Activated naive CD4-positive, alpha-beta T cell treated with anti-CD3 and anti-CD28 coated beads, Interleukin-2, amount 10 ng/mL, durations not matched to agents 7 days and 5 days (primary cell): ENCODE data around the gene NALCN.

Experiments
- CTCF ChIA-PET: fragments of 350-600 bp; sonication (Branson Sonifier 250); formaldehyde crosslinking; loops from one replicate; lab custom pipeline; 2021; ENCODE audit warnings: antibody characterized with exemption; lab: Charles Lee
- DNase-seq: peaks from one replicate; pipeline ENCODE4 v3.0.0-alpha.2; 2020
- H3K27ac Mint-ChIP-seq: one replicate; pipeline ENCODE4 v1.8.0; 2021; ENCODE audit warnings: mild to moderate bottlenecking, moderate library complexity, mixed read lengths
- H3K27me3 Mint-ChIP-seq: one replicate; pipeline ENCODE4 v1.8.0; 2021; ENCODE audit warnings: mild to moderate bottlenecking, mixed read lengths
- H3K36me3 Mint-ChIP-seq: one replicate; pipeline ENCODE4 v1.8.0; 2021; ENCODE audit warnings: mixed read lengths
- H3K4me1 Mint-ChIP-seq: one replicate; pipeline ENCODE4 v1.8.0; 2021; ENCODE audit warnings: mixed read lengths
- H3K4me3 Mint-ChIP-seq: one replicate; pipeline ENCODE4 v1.8.0; 2021; ENCODE audit warnings: mild to moderate bottlenecking, moderate library complexity, mixed read lengths
- H3K9me3 Mint-ChIP-seq: one replicate; pipeline ENCODE4 v1.8.0; 2021; ENCODE audit warnings: mixed read lengths

The NALCN gene

DNA sequence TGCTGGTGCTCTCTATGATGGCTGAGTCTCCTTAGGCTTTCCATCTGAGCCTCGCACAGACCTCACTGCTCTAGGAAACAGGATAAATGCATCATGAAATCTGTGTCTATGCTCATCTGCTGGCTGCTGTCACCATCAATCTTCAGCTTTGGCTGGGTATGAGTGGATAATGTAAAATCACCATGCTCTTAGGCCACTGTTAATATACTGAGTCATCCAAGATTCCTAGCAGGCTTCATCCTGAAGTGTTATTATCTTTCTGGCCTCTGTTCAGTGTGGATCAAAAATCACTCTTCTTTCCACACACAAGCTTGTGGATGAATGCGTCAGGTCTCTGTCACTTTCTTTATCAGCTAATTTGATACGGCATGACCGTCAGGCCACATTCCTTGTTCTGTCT, 317.4 kb downstream of the NALCN start:
- CTCF ChIA-PET, result interaction anchor here (0.8 kb wide), 1 partner anchor 378 kb away, joined by 3 read pairs; no protein-coding TSS in a partner anchor
- Mint-ChIP-seq H3K36me3 (no peaks in the 10 kb centered on the region), H3K27me3 (no peaks in the 10 kb centered on the region), H3K4me3 (no peak overlapping the region), H3K4me1 (no peaks in the 10 kb centered on the region), H3K27ac (no peak overlapping the region), H3K9me3 (no peaks in the 10 kb centered on the region)
- DNase-seq, result no peak

DNA sequence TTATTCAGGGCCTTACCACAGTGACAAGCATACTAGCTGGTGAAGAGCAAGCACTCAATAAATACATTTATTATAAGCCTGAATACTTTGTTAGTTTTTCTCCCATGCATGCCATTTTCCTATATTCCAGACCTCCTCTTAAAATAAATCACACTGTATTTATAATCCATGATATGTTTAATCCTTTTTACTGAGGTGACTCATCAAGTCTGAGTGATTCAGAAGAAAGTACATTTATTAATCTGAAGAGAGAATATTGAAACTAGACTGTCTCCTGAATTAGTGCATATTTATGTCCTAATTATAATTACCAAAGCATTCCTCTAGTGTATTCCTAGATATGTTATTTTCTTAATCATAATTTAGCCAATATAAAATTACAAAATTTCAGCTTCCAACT, 323.3 kb downstream of the NALCN start:
- no peak overlapping the region for H3K27ac Mint-ChIP-seq
- no peak overlapping the region for H3K4me3 Mint-ChIP-seq
- peaks cover 5% of the 10 kb centered on the region for H3K27me3 Mint-ChIP-seq
- H3K4me1 Mint-ChIP-seq, result no peaks in the 10 kb centered on the region
- CTCF ChIA-PET, result interaction anchor here (0.8 kb wide), 1 partner anchor 52 kb away, joined by 3 read pairs; no protein-coding TSS in a partner anchor
- no peak for DNase-seq
- no peaks in the 10 kb centered on the region for H3K36me3 Mint-ChIP-seq
- no peaks in the 10 kb centered on the region for H3K9me3 Mint-ChIP-seq

DNA sequence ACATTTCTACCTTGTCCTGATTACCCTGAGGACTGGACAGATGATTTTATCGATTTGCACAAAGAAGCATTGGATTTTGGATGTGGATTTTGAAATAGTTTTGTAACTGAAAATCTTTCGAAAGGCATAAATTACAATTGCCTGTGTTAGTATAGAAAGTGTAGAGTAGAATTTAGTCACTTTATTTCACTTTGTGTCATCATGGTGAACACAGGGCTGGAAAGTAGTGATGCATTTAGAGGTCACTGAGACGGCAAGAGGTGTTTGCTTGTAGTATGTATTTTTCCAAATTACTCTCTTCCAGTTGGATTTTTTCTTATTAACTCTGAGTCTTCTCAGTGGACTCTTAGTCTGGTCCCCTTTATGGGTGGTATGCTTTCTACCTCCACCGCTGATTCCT, 326.0 kb downstream of the NALCN start:
- CTCF ChIA-PET, result no interaction called here
- DNase-seq, result no peak
- Mint-ChIP-seq H3K36me3 (no peaks in the 10 kb centered on the region), H3K27ac (no peak overlapping the region), H3K9me3 (no peaks in the 10 kb centered on the region), H3K4me3 (no peak overlapping the region), H3K4me1 (no peaks in the 10 kb centered on the region), H3K27me3 (peaks cover 5% of the 10 kb centered on the region)

DNA sequence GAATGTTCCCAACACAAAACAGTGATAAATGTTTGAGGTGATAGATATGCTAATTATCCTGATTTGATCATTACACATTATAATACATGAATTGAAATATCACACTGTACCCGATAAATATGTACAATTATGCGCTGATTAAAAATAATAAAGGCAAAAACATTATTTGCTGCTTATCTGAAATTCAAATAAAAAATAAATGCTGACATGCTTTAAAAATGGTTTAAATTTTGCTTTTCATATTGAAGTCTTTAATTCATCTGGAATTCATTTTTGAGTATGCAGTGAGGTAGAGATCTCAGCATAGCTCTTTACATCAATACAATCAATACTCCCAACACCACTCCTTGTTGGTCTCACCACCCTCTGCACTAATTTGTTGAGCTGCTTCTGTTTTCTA, 330.8 kb downstream of the NALCN start:
- Mint-ChIP-seq H3K9me3 (no peaks in the 10 kb centered on the region), H3K27ac (no peak overlapping the region), H3K36me3 (no peaks in the 10 kb centered on the region), H3K27me3 (no peaks in the 10 kb centered on the region), H3K4me3 (no peak overlapping the region), H3K4me1 (no peaks in the 10 kb centered on the region)
- CTCF ChIA-PET, result interaction anchor here (0.5 kb wide), 1 partner anchor 1071 kb away, joined by 4 read pairs; no protein-coding TSS in a partner anchor
- DNase-seq, result no peak

DNA sequence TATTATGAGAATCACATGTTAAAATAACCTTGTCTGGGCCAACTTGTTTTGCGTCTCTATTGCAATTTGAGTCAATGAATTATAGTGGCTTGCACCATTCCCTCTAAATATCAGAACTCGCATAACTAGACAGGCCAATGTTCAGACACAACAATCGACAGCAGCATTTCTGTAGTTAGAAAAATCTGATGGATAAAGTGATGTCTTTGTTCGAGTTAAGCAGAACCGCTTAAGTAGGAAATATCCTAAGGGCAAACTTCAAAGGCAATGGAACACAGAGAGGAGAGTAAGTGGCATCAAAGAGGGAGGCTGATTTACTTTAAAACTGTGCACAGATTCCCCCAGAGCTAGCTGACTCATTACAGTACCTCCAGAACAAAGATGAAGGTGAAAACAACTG, 333.9 kb downstream of the NALCN start:
- Mint-ChIP-seq H3K36me3 (no peaks in the 10 kb centered on the region), H3K4me1 (no peaks in the 10 kb centered on the region), H3K27ac (no peak overlapping the region), H3K27me3 (no peaks in the 10 kb centered on the region), H3K4me3 (no peak overlapping the region), H3K9me3 (no peaks in the 10 kb centered on the region)
- DNase-seq, result no peak
- CTCF ChIA-PET, result no interaction called here

DNA sequence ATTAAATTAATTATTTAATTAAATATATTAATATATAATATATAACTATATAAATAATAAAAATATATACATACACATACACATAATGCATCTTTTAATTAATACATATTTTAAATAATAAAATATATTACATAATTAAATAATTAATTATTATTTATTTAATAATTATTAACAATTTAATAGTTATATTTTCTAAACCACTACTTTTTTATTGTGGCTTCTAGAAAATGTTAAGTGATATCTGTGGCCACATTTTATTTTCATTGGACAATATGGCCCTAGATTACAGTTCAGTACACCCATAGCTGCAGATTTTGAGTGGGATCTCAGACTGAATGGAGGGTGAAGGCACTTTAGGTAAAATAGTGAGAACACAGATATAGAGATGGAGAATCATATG, 335.7 kb downstream of the NALCN start:
- no peaks in the 10 kb centered on the region for H3K36me3 Mint-ChIP-seq
- H3K27me3 Mint-ChIP-seq, result no peaks in the 10 kb centered on the region
- H3K27ac Mint-ChIP-seq, result no peak overlapping the region
- no peak for DNase-seq
- CTCF ChIA-PET, result no interaction called here
- H3K4me3 Mint-ChIP-seq, result no peak overlapping the region
- H3K4me1 Mint-ChIP-seq, result no peaks in the 10 kb centered on the region
- no peaks in the 10 kb centered on the region for H3K9me3 Mint-ChIP-seq

DNA sequence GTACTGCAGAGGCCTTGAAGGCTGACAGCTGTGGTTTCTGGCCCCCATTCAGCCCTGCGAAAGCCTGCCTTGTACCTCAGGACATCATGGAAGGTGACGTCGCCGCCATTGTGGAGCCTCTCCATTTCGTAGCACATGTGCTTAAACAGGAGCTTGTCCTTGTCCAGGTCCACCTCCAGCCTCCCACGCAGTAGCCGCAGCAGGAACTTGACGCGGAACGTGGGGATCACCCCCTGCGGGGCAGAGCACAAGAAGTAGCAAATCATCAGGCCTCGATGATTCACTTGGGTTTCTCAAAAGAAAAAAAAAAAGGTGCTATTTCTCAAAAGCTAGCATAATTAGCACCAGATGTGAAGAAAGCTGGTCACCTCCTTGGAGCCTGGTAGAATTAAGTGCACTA, 351.0 kb downstream of the NALCN start:
- no peaks in the 10 kb centered on the region for H3K9me3 Mint-ChIP-seq
- H3K4me1 Mint-ChIP-seq, result no peaks in the 10 kb centered on the region
- no peak for DNase-seq
- no peaks in the 10 kb centered on the region for H3K27me3 Mint-ChIP-seq
- H3K27ac Mint-ChIP-seq, result no peak overlapping the region
- H3K4me3 Mint-ChIP-seq, result no peak overlapping the region
- H3K36me3 Mint-ChIP-seq, result no peaks in the 10 kb centered on the region
- CTCF ChIA-PET, result no interaction called here

DNA sequence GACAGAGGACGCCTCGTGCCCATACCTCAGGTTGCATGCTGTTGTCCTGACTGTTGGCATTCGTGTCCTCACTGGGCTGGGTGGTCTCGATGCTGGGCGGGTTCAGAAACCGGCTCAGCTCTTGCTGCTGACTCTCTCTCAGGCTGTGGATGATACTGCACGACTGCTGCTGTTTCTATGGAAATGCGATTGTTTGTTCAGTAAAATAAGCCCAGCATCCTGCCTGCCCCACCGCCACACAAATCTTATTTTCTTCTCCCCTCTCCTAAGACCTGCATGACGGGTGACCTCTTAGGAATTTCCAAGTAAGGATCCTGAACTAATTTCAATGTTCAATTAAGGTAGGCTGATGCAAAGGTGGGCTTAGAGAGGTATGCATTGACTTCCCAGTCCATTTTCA, 356.5 kb downstream of the NALCN start:
- Mint-ChIP-seq H3K27ac (no peak overlapping the region), H3K4me1 (no peaks in the 10 kb centered on the region), H3K27me3 (peaks cover 13% of the 10 kb centered on the region), H3K36me3 (no peaks in the 10 kb centered on the region), H3K9me3 (no peaks in the 10 kb centered on the region), H3K4me3 (no peak overlapping the region)
- no peak for DNase-seq
- CTCF ChIA-PET, result no interaction called here

DNA sequence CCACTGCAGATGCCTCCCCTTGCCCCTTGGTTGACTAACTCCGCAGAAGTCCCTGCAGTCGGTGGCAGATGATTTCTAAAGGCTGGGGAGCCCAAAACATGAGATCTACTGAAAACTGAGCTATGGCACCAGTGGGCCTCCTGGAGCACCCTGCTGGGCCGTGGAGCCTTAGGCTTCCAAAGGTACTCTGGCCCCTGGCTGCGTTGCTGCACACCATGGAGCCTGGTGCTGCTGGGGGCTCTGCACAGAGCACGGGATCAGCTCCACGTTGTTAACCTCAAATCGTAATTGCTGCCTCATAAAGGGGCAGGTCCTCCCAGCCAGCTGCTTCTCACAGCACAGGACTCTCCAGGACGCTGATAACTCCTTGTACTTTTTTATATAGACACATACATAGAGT, 357.5 kb downstream of the NALCN start:
- H3K27me3 Mint-ChIP-seq, result peaks cover 13% of the 10 kb centered on the region
- no peak for DNase-seq
- H3K36me3 Mint-ChIP-seq, result no peaks in the 10 kb centered on the region
- H3K9me3 Mint-ChIP-seq, result no peaks in the 10 kb centered on the region
- H3K27ac Mint-ChIP-seq, result no peak overlapping the region
- no peak overlapping the region for H3K4me3 Mint-ChIP-seq
- no peaks in the 10 kb centered on the region for H3K4me1 Mint-ChIP-seq
- CTCF ChIA-PET, result interaction anchor here (0.6 kb wide), 1 partner anchor 372 kb away, joined by 3 read pairs; no protein-coding TSS in a partner anchor

DNA sequence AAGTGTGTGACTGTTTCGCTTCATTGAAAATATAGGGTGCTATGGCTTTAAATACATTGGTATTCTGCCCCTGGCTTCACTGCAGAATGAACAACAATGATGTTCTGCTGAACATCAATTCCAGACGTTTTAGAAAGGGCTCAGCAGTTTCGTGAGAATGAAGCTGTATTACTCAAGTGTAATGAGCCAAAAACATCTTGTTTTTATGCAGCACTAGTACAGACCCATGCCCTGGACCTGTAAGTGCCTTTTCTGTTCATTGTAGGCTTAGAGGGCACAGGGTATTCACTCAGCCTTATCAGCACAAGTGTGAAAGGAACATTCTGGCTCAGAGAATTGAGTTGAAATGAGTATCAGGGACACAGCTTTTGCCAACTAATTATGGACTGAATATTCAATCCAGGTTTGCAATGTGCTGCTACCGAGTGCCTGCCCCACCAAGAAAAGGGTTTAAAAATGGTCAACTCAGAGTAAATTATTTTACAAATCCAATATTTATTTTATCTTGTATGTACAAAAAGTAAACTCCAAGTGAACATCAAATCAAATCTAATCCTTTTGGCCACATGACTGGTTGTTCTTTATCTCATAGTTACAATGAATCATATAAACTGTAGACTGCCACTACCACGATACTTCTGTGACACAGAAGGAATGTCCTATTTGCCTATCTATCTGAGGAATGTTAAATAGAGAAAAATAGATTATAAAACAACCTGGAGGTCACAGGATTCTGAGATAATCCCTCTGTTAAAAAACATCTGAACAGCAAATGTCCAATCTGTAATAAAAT, 362.8 kb downstream of the NALCN start:
- H3K4me3 Mint-ChIP-seq, result no peak overlapping the region
- no peaks in the 10 kb centered on the region for H3K9me3 Mint-ChIP-seq
- no peak overlapping the region for H3K27ac Mint-ChIP-seq
- H3K27me3 Mint-ChIP-seq, result peaks cover 8% of the 10 kb centered on the region
- no peaks in the 10 kb centered on the region for H3K4me1 Mint-ChIP-seq
- no peaks in the 10 kb centered on the region for H3K36me3 Mint-ChIP-seq
- CTCF ChIA-PET, result no interaction called here
- DNase-seq, result no peak

DNA sequence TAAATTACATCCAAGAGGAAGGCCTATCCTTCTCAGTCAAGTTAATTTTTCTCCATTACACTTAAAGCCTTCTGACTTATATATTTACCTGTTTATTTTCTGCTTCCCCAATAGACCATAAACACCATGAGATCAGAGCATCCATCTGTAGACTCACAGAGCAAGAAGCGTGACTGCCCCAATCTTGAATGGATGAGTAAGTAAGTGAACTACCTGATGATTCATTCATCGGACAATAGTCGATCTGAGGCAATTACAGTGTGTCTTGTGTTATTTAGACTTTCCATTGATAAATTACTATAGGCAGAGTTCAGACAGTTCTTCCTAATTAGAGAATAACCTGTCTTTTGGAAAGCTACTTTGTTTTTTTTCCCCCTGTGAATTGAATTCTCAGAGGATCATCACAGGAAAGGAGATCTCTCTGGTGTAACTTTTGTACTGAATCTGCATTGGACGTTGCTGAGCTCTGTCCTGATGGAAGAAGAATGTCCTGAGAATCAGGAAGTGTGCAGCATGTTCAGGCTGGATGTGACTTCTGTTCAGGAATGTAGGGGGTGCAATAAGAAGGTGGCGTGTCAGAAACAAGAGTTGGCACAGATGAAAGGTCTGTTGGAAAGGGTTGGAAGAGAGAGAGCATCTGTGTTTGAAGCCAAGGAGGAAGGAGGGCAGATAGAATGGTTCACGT, 367.0 kb downstream of the NALCN start:
- no peak for DNase-seq
- Mint-ChIP-seq H3K27me3 (no peaks in the 10 kb centered on the region), H3K9me3 (peaks cover 3% of the 10 kb centered on the region), H3K4me3 (no peak overlapping the region), H3K4me1 (no peaks in the 10 kb centered on the region), H3K36me3 (no peaks in the 10 kb centered on the region), H3K27ac (no peak overlapping the region)
- CTCF ChIA-PET, result interaction anchor here (0.7 kb wide), 1 partner anchor 18 kb away, joined by 3 read pairs; no protein-coding TSS in a partner anchor

DNA sequence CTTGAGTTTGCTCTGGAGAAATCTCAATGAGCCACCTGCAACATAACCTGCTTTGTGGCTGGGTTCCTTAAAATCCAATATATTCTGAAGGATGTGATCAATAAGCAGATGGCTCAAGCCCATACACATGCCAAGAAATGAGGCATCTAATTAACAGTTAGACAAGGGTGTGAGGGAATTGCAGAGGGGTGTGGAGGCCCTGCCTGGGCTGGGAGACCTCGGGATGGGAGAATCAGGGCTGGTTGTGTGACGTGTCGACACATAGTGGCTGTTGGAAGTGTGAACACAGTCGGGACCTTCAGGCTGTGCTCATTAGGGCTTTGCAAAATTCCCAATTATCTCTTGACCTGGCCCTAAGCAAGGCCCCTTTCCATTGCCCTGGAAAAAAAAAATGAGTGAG, 379.8 kb downstream of the NALCN start:
- Mint-ChIP-seq H3K4me1 (no peaks in the 10 kb centered on the region), H3K27ac (no peak overlapping the region), H3K36me3 (no peaks in the 10 kb centered on the region), H3K4me3 (no peak overlapping the region), H3K27me3 (no peaks in the 10 kb centered on the region), H3K9me3 (no peaks in the 10 kb centered on the region)
- CTCF ChIA-PET, result no interaction called here
- no peak for DNase-seq

DNA sequence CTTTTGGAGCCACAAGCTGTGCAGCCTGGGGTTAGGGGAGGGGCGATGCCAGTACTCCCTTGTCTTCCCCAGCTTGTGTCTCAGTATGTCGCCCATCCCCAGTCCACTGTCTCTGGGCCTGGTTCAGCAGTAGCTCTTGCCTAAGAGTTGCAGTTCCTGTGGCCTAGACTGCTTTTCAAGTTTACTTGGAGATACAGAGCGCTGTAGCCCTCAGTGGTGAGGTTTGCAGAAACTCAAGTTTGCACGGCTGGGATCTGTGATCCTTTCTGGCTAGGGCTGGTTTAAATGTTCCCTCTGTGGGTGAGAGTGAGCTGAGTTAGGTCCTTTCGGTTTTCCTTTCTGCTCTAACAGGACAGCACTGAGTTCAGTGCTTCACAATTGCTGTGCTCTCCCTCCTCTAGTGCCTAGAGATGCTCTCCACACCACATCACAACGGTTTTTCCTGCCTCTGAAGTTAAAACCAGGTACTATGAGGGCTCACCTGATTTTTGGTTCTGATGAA, 381.1 kb downstream of the NALCN start:
- Mint-ChIP-seq H3K9me3 (no peaks in the 10 kb centered on the region), H3K4me1 (no peaks in the 10 kb centered on the region), H3K27ac (no peak overlapping the region), H3K36me3 (no peaks in the 10 kb centered on the region), H3K4me3 (no peak overlapping the region), H3K27me3 (no peaks in the 10 kb centered on the region)
- DNase-seq, result no peak
- CTCF ChIA-PET, result no interaction called here

DNA sequence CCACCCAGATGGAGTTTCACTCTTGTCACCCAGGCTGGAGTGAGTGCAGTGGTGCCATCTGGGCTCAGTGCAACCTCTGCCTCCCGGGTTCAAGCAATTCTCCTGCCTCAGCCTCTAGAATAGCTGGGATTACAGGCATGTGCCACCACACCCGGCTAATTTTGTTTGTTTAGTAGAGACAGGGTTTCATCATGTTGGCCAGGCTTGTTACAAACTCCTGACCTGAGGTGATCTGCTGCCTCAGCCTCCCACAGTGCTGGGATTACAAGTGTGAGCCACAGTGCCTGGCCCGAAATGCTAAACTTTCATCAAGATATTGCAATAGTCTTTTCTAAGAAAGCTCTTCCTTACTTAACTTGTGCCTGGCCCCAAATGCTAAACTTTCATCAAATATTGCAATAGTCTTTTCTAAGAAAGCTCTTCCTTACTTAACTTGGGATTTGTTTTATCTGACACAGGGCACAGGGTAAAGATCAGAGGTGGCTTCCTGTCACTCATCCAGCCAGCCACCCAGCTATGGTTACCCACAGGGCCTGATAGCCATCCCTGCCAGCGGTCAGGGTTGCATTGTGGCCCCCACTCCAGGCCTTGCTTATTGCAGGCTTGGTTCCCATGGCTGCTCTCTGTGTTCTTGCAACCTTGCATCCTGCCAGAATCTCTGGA, 389.4 kb downstream of the NALCN start:
- Mint-ChIP-seq H3K27me3 (peaks cover 3% of the 10 kb centered on the region), H3K4me3 (no peak overlapping the region), H3K27ac (no peak overlapping the region), H3K4me1 (no peaks in the 10 kb centered on the region), H3K36me3 (no peaks in the 10 kb centered on the region), H3K9me3 (no peaks in the 10 kb centered on the region)
- CTCF ChIA-PET, result interaction anchor here (0.6 kb wide), 1 partner anchor 1324 kb away, joined by 4 read pairs; no protein-coding TSS in a partner anchor
- DNase-seq, result no peak
